GM19467 (cell line): ENCODE results near the gene RFX3.
"Not testable (repeated sequence)": the region's sequence is repeated elsewhere in the genome, so short reads cannot be mapped to it uniquely, and the experiment has no call there.

Experiments
- ATAC-seq: cut with Tn5 transposase; IDR thresholded peaks from one replicate; pipeline ENCODE4 v1.9.1; 2021; ENCODE audit warnings: mild to moderate bottlenecking, moderate library complexity; ENCODE audit not compliant: unreplicated experiment

RFX3 gene

GRCh38 chr9:3361116-3361515 lies 164.7 kb downstream of the RFX3 start:
- ATAC-seq: no peak

GRCh38 chr9:3360245-3360644 lies 165.6 kb downstream of the RFX3 start:
- no peak for ATAC-seq

GRCh38 chr9:3359778-3360177 lies 166.0 kb downstream of the RFX3 start:
- ATAC-seq: no peak

GRCh38 chr9:3359048-3359692 lies 166.6 kb downstream of the RFX3 start:
- no peak for ATAC-seq

GRCh38 chr9:3348169-3348568 lies 177.6 kb downstream of the RFX3 start:
- no peak for ATAC-seq

GRCh38 chr9:3346549-3346948 lies 179.3 kb downstream of the RFX3 start:
- ATAC-seq: no peak

GRCh38 chr9:3343671-3344070 lies 182.1 kb downstream of the RFX3 start:
- ATAC-seq: no peak

GRCh38 chr9:3342159-3342777 lies 183.5 kb downstream of the RFX3 start:
- ATAC-seq: no peak

- ATAC-seq: no peak
These were observed 188.1 kb downstream of the RFX3 start for GRCh38 chr9:3337515-3338225.

- no peak for ATAC-seq
These were observed 188.8 kb downstream of the RFX3 start for GRCh38 chr9:3336951-3337350.

GRCh38 chr9:3332802-3333201 lies 193.0 kb downstream of the RFX3 start:
- ATAC-seq: no peak

- ATAC-seq: no peak
These were observed 194.0 kb downstream of the RFX3 start for GRCh38 chr9:3331801-3332200.

- ATAC-seq: no peak
These were observed 194.9 kb downstream of the RFX3 start for GRCh38 chr9:3330792-3331420.

- no peak for ATAC-seq
These were observed 196.4 kb downstream of the RFX3 start for GRCh38 chr9:3329361-3329760.

- no peak for ATAC-seq
These were observed 202.1 kb downstream of the RFX3 start for GRCh38 chr9:3323714-3324113.

- no peak for ATAC-seq
These were observed 204.6 kb downstream of the RFX3 start for GRCh38 chr9:3321186-3321585.

- ATAC-seq: not testable (repeated sequence)
These were observed 213.2 kb downstream of the RFX3 start for GRCh38 chr9:3312595-3312994.

- no peak for ATAC-seq
These were observed 217.2 kb downstream of the RFX3 start for GRCh38 chr9:3308609-3309008.

GRCh38 chr9:3304388-3304787 lies 221.4 kb downstream of the RFX3 start:
- not testable (repeated sequence) for ATAC-seq

GRCh38 chr9:3299872-3300271 lies 225.9 kb downstream of the RFX3 start:
- ATAC-seq: peak; percentile 97

- no peak for ATAC-seq
These were observed 229.3 kb downstream of the RFX3 start for GRCh38 chr9:3296536-3296935.

GRCh38 chr9:3292311-3292710 lies 233.5 kb downstream of the RFX3 start:
- no peak for ATAC-seq
